ACC112 (cell line): Measurements from ENCODE around the gene SGPP1.

Source experiments
- H2AFZ ChIP-seq: fragments of 200-600 bp; sonication (generic); one replicate; pipeline ENCODE4 v1.6.0; 2017; ENCODE audit warnings: antibody characterized with exemption, low read length; ENCODE audit not compliant: unreplicated experiment
- H3K27ac ChIP-seq: fragments of 200-600 bp; sonication (generic); 2 replicates; pipeline ENCODE4 v1.5.1; 2014; ENCODE audit warnings: low read depth, mild to moderate bottlenecking, antibody characterized with exemption, low read length, moderate library complexity
- H3K27me3 ChIP-seq: fragments of 200-600 bp; sonication (generic); 2 replicates; pipeline ENCODE4 v1.6.1; 2014; ENCODE audit warnings: mild to moderate bottlenecking, antibody characterized with exemption, low read length, moderate library complexity, mixed read lengths; ENCODE audit not compliant: insufficient read depth
- H3K36me3 ChIP-seq: fragments of 200-600 bp; sonication (generic); 2 replicates; pipeline ENCODE4 v1.6.1; 2016; ENCODE audit warnings: mild to moderate bottlenecking, antibody characterized with exemption, low read length, moderate library complexity, mixed read lengths; ENCODE audit not compliant: insufficient read depth
- H3K4me1 ChIP-seq: fragments of 200-600 bp; sonication (generic); one replicate; pipeline ENCODE4 v1.6.1; 2016; ENCODE audit warnings: low read length, mixed read lengths; ENCODE audit not compliant: insufficient read depth, unreplicated experiment, control insufficient read depth
- H3K4me3 ChIP-seq: fragments of 200-600 bp; sonication (generic); 2 replicates; pipeline ENCODE4 v1.5.1; 2014; ENCODE audit warnings: mild to moderate bottlenecking, low read depth, low read length
- H3K79me2 ChIP-seq: fragments of 200-600 bp; sonication (generic); one replicate; pipeline ENCODE4 v1.6.0; 2016; ENCODE audit warnings: low read length; ENCODE audit not compliant: control insufficient read depth, unreplicated experiment, insufficient read depth

Gene SGPP1

GRCh38 chr14:63654936-63655335 lies 72.9 kb downstream of the SGPP1 start:
- Histone ChIP-seq H2AFZ (no peak overlapping the region), H3K27ac (no peak overlapping the region), H3K27me3 (no peaks in the 10 kb centered on the region), H3K4me1 (no peaks in the 10 kb centered on the region), H3K36me3 (no peaks in the 10 kb centered on the region), H3K79me2 (no peaks in the 10 kb centered on the region), H3K4me3 (no peak overlapping the region)

DNA sequence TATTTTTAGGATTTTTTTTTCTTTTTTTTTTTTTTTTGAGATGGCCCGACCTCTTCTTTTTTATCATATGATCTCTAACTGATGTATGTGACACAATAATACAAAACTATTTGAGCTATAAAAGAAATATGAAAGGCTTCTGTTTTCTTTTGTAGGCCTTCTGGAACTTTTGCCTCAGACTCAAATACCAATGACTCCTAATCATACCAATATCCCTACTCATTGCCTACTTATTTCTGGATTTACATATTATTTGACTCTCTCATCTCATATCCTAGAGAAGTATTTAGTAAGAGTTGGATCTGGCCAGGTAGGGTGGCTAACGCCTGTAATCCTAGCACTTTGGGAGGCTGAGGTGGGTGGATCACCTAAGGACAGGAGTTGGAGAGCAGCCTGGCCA lies 73.5 kb downstream of the SGPP1 start:
- H3K27me3 ChIP-seq = no peaks in the 10 kb centered on the region
- no peaks in the 10 kb centered on the region for H3K36me3 ChIP-seq
- no peak overlapping the region for H3K4me3 ChIP-seq
- no peak overlapping the region for H2AFZ ChIP-seq
- H3K79me2 ChIP-seq = no peaks in the 10 kb centered on the region
- H3K27ac ChIP-seq = no peak overlapping the region
- no peaks in the 10 kb centered on the region for H3K4me1 ChIP-seq

- Histone ChIP-seq H3K27me3 (no peaks in the 10 kb centered on the region), H3K79me2 (no peaks in the 10 kb centered on the region), H3K27ac (no peak overlapping the region), H3K4me1 (no peaks in the 10 kb centered on the region), H3K4me3 (no peak overlapping the region), H3K36me3 (no peaks in the 10 kb centered on the region), H2AFZ (no peak overlapping the region)
These were observed 75.5 kb downstream of the SGPP1 start for GRCh38 chr14:63652406-63652805.

DNA sequence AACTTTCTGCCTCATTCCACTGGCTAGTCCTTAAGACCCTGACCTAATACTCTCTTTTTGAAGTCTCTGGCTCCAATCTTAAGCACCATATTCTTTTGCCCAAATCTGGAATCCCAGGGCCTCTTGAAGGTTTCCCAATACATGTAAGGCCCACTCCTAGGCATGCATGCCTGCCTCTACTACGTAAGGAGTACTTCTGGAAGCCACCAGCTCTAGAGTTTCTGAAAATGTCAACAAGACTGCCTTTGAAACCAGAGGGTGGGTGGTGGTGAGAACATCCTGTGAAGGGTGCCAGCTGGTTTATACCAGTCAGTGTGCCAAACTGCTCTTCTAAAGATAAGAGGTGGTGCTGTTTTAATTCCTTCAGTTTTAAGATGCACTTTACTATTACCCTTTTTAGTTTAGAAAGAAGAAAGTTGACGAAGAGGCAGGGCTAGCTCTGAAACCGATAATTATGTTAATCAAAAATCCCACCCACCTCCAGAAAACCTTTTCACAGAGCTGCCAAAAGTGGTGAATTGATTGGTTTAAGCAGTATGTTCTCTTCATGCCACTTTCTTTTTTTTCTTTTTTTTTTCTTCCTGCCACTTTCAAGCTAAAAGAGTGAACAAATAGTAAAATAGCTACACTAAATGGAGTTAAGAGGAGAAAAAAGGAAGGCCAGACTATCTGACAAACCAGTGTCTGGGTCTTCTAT lies 77.5 kb downstream of the SGPP1 start:
- Histone ChIP-seq H3K27ac (no peak overlapping the region), H3K27me3 (no peaks in the 10 kb centered on the region), H3K36me3 (no peaks in the 10 kb centered on the region), H3K4me3 (no peak overlapping the region), H2AFZ (no peak overlapping the region), H3K4me1 (no peaks in the 10 kb centered on the region), H3K79me2 (no peaks in the 10 kb centered on the region)

DNA sequence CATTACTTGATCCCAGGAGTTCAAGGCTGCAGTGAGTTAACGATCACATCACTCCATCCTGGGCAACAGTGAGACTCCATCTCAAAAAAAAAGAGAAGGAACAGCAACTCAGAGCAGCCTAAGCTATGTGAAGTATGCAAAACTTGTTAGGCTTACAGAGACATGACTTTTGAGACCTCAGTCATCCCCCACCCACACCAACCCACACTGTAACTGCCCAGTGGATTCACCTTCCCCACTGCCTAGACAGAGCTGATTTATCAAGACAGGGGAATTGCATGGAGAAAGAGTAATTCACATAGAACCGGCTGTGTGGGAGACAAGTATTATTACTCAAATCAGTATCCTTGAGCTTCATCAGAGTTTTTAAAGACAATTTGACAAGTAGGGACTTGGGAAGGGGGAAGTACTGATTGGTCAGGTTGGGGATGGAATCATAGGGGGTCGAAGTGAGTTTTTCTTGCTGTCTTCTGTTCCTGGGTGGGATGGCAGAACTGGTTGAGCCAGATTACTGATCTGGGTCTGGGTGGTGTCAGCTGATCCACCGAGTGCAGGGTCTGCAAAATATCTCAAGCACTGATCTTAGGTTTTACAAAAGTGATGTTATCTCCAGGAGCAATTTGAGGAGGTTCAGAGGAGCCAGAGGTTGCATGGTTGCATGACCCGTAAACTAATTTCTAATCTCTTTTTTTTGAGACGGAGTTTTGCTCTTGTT lies 80.0 kb downstream of the SGPP1 start:
- Histone ChIP-seq H2AFZ (no peak overlapping the region), H3K4me3 (no peak overlapping the region), H3K79me2 (no peaks in the 10 kb centered on the region)

DNA sequence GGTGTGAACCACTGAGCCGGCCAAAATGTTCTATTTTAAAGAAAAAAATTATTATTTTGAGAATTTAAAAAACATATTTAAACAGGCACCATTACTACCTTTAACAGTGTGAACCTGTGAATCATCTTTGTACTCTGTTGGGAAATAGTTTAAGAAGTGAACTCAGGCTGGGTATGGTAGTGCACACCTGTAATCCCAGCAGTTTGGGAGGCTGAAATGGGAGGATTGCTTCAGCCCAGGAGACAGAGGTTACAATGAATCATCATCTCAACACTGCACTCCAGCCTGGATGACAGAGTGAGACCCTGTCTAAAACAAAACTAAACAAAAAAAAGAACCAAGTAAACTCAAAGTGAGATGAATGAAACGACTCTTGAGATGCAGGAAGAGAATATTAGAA lies 83.1 kb downstream of the SGPP1 start:
- H3K4me3 ChIP-seq = no peak overlapping the region
- peaks cover 6% of the 10 kb centered on the region for H3K79me2 ChIP-seq
- H3K36me3 ChIP-seq = no peaks in the 10 kb centered on the region
- H2AFZ ChIP-seq = no peak overlapping the region
- no peaks in the 10 kb centered on the region for H3K27me3 ChIP-seq
- H3K4me1 ChIP-seq = no peaks in the 10 kb centered on the region
- no peak overlapping the region for H3K27ac ChIP-seq

More for the DNA sequence above, 80.0 kb downstream of the SGPP1 start:
- no peaks in the 10 kb centered on the region for H3K36me3 ChIP-seq
- H3K4me1 ChIP-seq = no peaks in the 10 kb centered on the region
- H3K27ac ChIP-seq = no peak overlapping the region
- H3K27me3 ChIP-seq = no peaks in the 10 kb centered on the region

DNA sequence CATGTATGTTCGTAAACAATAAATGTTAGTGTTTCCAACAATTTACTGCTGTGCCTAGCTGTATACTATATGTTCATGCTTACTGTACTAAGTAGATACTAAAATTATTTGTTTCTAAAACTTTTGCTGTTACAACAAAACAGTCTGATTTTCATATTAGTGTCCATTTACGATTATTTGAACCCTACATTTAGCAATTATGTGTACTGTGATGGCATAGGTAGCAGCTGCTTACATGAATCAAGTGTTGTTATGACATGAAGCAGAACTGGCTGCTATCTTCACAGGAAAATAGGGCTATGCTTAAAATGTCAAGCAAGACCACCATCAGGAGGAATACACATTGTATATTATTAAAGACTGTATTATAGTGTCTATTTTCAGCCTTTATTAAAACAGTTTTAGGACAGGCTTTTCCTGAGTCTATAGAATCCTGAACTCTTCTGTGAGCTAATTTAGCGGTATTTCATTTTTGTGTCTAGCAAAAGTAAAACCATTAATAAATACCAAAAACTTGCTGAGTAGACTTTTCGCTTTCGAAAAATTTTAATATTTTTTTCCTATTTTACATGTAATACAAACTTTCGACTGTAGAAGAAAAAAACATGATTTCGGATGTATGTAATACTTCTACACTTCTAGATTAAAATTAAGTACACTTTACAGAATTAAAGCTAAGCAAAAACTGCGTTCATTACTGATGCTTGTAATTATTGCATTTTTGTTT lies 85.0 kb downstream of the SGPP1 start:
- Histone ChIP-seq H3K79me2 (peaks cover 24% of the 10 kb centered on the region), H3K27me3 (no peaks in the 10 kb centered on the region), H2AFZ (peak overlapping the region; percentile 96), H3K4me1 (peaks cover 4% of the 10 kb centered on the region), H3K4me3 (peak overlapping the region; percentile 87), H3K36me3 (peaks cover 6% of the 10 kb centered on the region; the same call in 1 of the 2 replicates), H3K27ac (no peak overlapping the region)

DNA sequence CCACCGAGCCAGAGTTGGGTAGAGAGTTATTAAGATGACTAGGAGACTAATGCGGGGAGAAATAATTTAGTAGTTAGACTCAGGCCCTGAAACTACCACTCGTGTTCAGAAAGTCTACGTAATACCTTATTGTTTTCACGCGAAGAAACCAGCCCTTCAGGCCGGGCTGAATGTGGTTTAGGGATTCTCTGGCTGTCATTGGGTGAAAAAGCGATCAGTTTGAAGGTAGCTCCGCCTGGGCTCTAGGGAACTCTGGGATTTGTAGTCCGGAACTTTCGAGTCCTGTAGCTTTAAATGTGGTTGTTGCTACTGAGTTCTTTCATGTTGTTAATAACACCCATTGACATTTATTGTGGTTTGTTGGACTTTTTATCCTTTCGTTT lies 85.6 kb downstream of the SGPP1 start:
- peaks cover 6% of the 10 kb centered on the region; the same call in 1 of the 2 replicates for H3K36me3 ChIP-seq
- peak overlapping the region; percentile 87 for H3K4me3 ChIP-seq
- peak overlapping the region; percentile 96 for H2AFZ ChIP-seq
- peaks cover 29% of the 10 kb centered on the region for H3K79me2 ChIP-seq
- peak overlapping the region; percentile 93 for H3K27ac ChIP-seq
- H3K4me1 ChIP-seq = peaks cover 4% of the 10 kb centered on the region
- H3K27me3 ChIP-seq = no peaks in the 10 kb centered on the region

DNA sequence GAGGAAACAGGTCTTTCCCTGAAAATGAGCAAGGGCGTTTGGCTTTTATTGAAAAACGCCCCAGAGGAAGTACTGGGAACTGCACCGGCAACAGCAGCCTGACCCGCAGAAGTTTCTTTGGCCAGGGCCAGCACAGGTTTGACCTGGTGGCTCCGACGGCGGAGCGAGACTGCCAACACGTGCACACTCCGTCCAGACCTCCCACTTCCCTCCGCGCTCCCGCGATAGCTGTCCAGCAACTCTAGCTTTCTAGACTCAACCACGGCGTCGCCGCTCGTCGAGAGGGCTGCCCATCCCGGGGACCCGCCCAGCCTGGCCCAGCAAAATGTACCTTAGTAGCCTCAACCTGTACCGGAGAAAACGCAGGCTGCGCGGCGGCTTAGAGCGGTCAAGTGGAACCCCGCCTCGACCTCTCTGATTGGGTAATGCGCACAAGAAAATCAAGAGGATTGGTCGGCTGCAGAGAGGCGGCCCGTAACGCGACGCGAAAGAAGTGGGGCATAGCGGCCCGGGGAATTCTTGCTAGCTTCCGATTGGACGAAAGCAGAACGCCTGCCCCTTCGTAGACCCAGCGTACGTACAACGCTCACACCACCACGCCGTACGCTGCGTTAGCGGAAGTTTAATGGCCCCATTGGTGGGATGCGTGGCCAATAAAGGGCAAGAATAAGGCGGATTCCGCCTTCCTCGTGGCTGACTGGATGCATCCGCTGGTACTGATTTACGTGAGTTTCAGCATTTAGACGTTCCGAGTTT lies 86.2 kb downstream of the SGPP1 start, which contains the start of gene WDR89:
Gene WDR89, minus strand, starts transcription at position 399 of the 756 bp plus-strand sequence. CDS start 41,929 bp downstream, outside the sequence.
- Histone ChIP-seq H3K4me3 (peak within 1 kb of the TSS; percentile 87), H3K27ac (peak within 1 kb of the TSS; percentile 93), H3K36me3 (peaks cover 10% of the 10 kb centered on the region; the same call in 1 of the 2 replicates), H2AFZ (peak within 1 kb of the TSS; percentile 96), H3K4me1 (peaks cover 4% of the 10 kb centered on the region), H3K79me2 (peaks cover 35% of the 10 kb centered on the region), H3K27me3 (no peaks in the 10 kb centered on the region)

DNA sequence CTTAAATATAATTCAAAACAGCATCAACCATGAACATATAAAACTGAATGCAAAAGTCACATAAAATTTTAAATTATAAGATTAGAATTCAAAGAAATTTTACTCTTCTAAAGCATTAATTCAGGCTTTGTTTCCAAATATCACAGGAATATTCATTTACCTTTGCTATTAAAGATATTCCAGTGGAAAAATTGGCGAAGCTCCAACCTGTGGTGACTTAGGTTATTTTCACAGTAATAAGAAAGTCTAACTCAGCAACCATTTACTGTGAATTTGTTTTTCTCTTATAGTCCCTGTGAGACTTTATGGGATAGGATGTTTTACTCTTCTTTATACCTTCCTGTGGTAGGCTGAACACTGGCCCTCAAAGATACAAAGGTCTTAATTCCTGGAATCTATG lies 89.4 kb downstream of the SGPP1 start:
- Histone ChIP-seq H3K36me3 (peaks cover 12% of the 10 kb centered on the region; the same call in 1 of the 2 replicates), H3K4me1 (peaks cover 4% of the 10 kb centered on the region), H3K4me3 (no peak overlapping the region), H3K27ac (no peak overlapping the region), H2AFZ (no peak overlapping the region), H3K27me3 (no peaks in the 10 kb centered on the region), H3K79me2 (peaks cover 57% of the 10 kb centered on the region)
